HG02973 (cell line): Measurements from ENCODE around the gene MME.

Source experiments
- ATAC-seq: cut with Tn5 transposase; IDR thresholded peaks from one replicate; pipeline ENCODE4 v1.9.1; 2021; ENCODE audit warnings: moderate library complexity; ENCODE audit not compliant: unreplicated experiment

MME gene

GRCh38 chr3:155079746-155080487 is at the start of gene MME:
MME (plus strand) TSS chr3:155080319; CDS start chr3:155084168, 3,849 bp downstream.
- ATAC-seq: no peak

GRCh38 chr3:155031186-155031585 is 48.9 kb upstream of the MME start:
- ATAC-seq: no peak

GRCh38 chr3:155032918-155033317 is 47.2 kb upstream of the MME start:
- ATAC-seq: no peak

GRCh38 chr3:155034786-155035185 is 45.3 kb upstream of the MME start:
- no peak for ATAC-seq

GRCh38 chr3:155035553-155035952 is 44.6 kb upstream of the MME start:
- no peak for ATAC-seq

- ATAC-seq: no peak
Measured at GRCh38 chr3:155037508-155038202, 42.5 kb upstream of the MME start.

GRCh38 chr3:155038203-155038554 is 41.9 kb upstream of the MME start:
- no peak for ATAC-seq

- no peak for ATAC-seq
Measured at GRCh38 chr3:155046935-155047334, 33.2 kb upstream of the MME start.

GRCh38 chr3:155047672-155048071 is 32.4 kb upstream of the MME start:
- no peak for ATAC-seq

GRCh38 chr3:155049959-155050358 is 30.2 kb upstream of the MME start:
- ATAC-seq: no peak

GRCh38 chr3:155052470-155052869 is 27.6 kb upstream of the MME start:
- ATAC-seq: no peak

- ATAC-seq: no peak
Measured at GRCh38 chr3:155053756-155054155, 26.4 kb upstream of the MME start.

- no peak for ATAC-seq
Measured at GRCh38 chr3:155064920-155065319, 15.2 kb upstream of the MME start.

- ATAC-seq: no peak
Measured at GRCh38 chr3:155065537-155065936, 14.6 kb upstream of the MME start.

GRCh38 chr3:155069729-155070128 is 10.4 kb upstream of the MME start:
- no peak for ATAC-seq

GRCh38 chr3:155070316-155070715 is 9.8 kb upstream of the MME start:
- no peak for ATAC-seq

- no peak for ATAC-seq
Measured at GRCh38 chr3:155070932-155071387, 9.2 kb upstream of the MME start.

- no peak for ATAC-seq
Measured at GRCh38 chr3:155075200-155075599, 4.9 kb upstream of the MME start.

- ATAC-seq: no peak
Measured at GRCh38 chr3:155076888-155077287, 3.2 kb upstream of the MME start.

- ATAC-seq: no peak
Measured at GRCh38 chr3:155078711-155079467, 1.2 kb upstream of the MME start.

GRCh38 chr3:155079468-155079745 is 712 bp upstream of the MME start:
- no peak for ATAC-seq

GRCh38 chr3:155080692-155081091 is 573 bp downstream of the MME start:
- no peak for ATAC-seq
